Activated CD4-positive, alpha-beta T cell treated with anti-CD3 and anti-CD28 coated beads, Interleukin-2, amount 50 U/mL, for 4 hours (primary cell): ENCODE results near the gene ADAM11.
A peak's percentile ranks its signal among the peaks of the same experiment; 100 is the strongest.
"Not testable (repeated sequence)": the region's sequence is repeated elsewhere in the genome, so short reads cannot be mapped to it uniquely, and the experiment has no call there.

Experiments
- DNase-seq, 2 experiments: peaks; one replicate each; pipeline ENCODE4 v3.0.0-alpha.2; 2020

The ADAM11 gene

GRCh38 chr17:44796731-44797130 lies 37.9 kb downstream of the ADAM11 start:
- DNase-seq, result no peak

DNA sequence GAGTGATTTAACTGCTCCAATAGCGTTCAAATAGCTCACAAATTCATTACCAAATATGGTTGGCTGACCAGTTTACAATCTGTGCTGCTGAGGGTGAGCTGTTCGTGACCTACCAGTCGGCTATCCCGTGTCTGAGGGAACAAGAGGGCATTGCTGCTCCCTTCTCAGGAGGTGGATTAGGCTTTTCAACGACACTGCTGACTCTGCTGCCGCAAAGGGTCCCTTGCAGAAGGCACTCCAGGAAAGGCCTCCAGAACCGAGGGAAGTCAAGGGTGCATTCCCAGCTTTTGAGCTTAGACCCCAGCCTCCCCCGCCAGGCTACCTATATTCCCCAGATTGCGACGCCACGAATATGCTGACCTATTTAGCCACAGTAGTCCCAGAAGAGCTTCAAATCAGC lies 39.0 kb downstream of the ADAM11 start:
- no peak for DNase-seq

DNA sequence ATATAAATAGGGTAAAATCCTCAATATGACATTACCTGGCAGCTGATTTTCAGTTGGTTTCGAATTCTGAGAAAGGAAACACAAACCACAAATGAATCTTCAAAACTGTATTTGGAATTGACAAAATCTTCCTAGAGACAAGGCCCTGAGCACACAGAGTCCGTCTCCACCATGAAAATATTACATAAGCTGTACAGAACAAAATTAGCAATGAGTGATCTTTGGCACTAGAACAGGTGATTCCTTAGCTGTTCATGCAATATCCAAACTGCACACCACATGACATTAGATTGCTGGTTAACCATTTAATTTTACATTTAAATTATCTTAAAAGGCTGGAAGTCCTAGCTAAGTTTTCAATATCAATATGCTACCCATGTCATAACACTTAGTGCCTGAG lies 39.6 kb downstream of the ADAM11 start:
- no peak for DNase-seq

GRCh38 chr17:44801880-44802279 lies 43.1 kb downstream of the ADAM11 start:
- DNase-seq, result no peak

DNA sequence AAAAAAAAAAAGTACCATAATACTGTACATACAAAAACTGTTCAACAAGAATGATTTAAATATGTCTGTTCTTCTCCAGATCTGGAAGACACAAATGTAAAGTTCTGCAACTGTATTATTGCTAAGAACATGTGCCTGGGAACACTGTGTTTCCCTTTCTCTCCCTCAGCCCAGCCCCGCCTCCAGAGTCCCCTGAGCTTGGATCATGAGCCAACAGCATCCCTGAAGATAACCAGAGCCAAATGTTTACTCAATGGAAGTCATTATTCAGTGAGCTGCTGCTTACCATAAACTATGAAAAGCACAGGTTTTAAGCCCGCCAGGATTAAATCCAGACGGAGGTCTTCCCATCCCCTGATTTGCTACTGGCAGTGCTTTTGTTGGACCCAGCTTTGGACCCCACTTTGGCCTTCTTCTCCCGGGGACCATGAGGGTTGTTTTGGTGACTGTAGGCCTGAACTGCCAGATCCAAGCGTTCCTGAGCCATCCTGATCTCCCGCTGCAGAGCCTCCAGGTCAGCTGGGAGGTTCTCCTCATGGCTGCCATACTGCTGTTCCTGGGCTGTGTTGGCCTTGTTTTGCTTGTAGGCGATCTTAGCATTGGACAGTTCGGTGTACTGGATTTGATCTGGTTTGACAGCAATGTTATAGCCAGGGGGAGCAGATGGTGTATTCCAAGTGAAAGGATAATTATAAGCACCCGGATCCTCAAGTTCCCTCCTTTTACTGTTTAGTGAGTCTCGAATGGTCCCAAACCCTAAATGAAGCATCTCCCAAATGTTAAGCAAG lies 45.7 kb downstream of the ADAM11 start:
- DNase-seq, result no peak

DNA sequence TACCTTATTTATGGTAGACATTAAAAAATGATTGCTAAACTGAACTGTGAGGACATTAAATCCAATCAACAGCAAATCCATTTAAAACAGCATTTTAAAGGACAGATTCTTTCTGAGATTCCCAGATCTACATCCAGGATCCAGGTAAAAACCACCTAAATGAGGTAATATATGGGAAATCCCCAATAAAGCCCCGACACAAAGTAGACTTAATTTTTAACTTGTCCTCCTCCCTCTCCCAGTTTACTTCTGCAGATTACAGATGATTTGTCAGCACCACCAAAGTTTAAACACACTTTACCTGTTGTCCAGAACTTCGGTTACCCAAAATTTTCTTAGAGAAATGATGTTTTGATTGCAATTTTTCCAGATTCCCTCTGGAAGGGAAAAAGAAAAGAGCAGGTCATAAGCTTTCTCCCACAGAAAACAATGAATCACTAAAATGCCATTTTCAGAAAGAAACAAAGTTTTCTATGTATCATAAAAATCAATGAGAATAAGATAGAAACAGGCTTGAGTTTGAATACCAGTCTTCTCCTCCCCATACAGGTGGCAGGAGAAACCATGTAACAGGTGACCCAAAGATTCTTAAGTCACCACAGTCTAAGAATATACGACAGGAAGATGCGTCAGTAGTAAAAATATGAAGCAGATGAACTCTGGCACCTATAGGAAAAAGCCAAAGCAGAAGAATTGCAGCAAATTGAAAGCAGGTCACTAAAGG lies 48.5 kb downstream of the ADAM11 start:
- no peak for DNase-seq

GRCh38 chr17:44807817-44808155 lies 49.0 kb downstream of the ADAM11 start:
- no peak for DNase-seq

DNA sequence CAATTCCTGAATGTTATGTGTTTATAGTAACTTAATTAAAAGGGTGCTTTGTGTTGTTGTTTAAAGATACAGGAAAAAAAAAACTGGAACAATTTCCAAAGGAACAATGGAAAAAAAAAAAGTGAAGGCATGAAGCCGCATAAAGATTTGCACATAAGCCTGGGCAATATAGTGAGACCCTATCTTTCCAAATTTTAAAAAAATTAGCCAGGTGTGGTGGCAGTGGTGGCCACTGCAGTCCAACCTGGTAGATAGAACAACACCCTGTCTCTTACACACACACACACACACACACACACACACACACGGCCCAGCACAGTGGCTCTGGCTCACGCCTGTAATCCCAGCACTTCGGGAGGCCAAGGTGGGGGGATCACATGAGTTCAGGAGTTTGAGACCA lies 49.4 kb downstream of the ADAM11 start:
- no peak for DNase-seq

- not testable (repeated sequence) for DNase-seq
These were observed 50.0 kb downstream of the ADAM11 start for GRCh38 chr17:44808656-44809388.

DNA sequence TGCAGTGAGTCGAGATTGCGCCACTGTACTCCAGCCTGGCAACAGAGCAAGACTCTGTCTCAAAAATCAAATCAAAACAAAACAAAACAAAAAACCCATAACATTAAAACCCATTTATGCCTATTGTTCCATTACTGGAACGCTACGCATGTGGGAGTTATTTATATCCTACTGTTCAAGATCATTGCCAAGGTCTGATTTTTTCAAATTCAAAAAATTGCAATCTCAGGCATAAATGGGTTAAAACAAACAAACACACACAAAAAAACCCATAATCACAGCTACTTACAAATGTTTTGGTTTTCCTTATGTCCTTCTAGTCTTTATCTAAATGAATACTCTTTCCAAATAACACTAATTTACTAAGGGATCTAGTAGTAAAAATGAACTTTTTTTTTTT lies 53.5 kb downstream of the ADAM11 start:
- DNase-seq, result no peak

- DNase-seq, result not testable (repeated sequence)
These were observed 59.7 kb downstream of the ADAM11 start for GRCh38 chr17:44818508-44818907.

- no peak for DNase-seq
These were observed 61.9 kb downstream of the ADAM11 start for GRCh38 chr17:44820631-44821212.

DNA sequence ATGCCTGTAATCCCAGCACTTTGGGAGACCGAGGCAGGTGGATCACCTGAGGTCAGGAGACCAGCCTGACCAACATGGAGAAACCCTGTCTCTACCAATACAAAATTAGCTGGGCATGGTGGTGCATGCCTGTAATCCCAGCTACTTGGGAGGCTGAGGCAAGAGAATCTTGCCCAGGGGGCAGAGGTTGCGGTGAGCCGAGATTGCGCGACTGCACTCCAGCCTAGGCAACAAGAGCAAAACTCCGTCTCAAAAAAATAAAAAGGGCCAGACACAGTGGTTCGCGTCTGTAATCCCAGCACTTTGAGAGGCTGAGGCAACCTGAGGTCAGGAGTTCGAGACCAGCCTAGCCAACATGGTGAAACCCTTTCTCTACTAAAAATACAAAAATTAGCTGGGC lies 66.4 kb downstream of the ADAM11 start:
- not testable (repeated sequence) for DNase-seq

DNA sequence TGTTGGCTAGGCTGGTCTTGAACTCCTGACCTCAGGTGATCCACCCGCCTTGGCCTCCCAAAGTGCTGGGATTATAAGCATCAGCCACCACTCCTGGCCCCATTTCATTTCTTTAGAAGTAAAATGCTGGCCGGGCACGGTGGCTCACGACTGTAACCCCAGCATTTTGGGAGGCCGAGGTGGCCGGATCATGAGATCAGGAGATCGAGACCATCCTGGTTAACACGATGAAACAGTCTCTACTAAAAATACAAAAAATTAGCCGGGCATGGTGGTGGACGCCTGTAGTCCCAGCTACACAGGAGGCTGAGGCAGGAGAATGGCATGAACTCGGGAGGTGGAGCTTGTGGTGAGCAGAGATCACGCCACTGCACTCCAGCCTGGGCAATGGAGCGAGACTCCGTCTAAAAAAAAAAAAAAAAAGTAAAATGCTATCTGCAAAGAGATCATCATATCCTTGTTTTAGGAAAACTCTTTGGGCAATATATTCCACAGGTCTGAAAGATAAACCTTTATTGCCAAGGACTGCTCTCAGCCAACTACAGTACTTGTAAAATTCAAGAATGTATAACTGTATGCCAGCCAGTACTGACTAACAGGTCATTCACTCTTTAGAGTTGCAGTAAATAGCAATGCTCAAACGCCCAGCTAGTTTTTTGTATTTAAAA lies 67.5 kb downstream of the ADAM11 start:
- no peak for DNase-seq

- no peak for DNase-seq
These were observed 69.1 kb downstream of the ADAM11 start for GRCh38 chr17:44827863-44828262.

DNA sequence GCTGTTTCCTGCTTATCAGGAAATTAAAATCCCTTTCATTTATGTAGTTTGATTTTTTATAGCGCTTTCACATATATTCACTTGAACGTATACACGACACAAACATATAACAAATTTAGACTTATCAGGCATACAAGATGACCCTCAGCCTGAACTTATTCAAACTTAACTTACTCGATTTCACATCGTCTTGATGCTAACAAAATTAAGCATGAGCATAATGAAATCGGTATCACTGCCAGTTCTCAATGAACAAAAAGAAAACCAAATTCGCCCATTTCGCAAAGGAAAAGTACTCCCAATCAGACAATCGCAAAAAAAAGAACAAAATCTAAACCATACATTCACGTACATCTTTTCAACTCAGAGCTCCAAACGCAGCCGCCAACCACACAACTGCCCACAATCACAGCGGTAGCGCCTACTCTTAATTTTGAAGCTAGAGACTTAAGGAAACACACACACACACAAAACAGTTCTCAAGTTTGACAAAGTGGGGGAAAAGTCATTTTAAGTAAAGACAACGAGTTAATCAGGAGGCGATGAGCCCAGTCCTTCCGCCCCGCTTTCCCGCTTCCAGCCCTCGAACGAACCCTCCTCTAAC lies 70.2 kb downstream of the ADAM11 start:
- no peak for DNase-seq

DNA sequence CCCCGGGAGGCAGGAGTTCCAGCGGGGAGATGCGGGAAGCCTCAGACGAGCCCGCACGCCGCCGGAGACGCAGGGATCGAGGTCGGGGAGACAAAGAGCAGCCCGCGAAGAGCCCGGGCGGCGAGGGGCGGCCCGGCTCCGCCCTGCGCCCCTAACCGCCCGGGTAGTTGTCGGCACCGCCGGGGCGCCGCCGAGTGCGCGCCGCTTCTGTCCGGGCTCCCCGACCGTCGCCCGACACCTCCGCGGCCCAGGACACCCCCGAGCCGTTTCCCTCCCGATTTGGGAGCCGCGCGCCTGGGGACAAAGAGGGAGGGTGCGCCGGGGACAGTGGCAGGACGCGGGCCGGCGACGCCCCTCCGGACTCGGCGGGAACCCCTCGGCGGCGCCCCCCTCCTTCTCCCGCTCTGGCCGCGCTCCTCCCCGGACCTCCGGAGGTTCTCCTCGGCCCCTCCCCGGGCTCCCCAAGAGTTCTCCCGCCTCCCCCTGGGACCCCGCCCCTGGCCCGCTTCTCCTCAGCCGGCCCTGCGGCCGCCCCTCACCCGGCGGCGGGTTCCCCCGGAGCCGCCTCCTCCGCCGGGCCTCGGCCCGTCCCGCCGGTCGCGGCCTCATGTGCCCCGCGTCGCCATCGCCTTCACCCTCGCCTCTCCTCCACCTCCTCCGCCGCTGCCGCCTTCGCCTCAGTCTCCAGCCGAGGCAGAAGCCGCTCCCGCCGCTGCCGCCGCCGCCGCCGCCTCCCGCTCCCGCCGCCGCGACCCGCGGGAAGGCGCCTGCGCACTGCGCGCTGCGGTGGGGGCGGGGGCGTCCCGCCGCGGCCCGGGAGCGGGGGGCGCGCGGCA lies 71.0 kb downstream of the ADAM11 start, which contains the start of gene GJC1:
GJC1 (minus strand) TSS at position 765 of the 836 bp plus-strand sequence. CDS start 24,470 bp downstream, outside the sequence.
- peak; percentile 2 to 7 for DNase-seq

- peak; percentile 6 to 8 for DNase-seq
These were observed 71.8 kb downstream of the ADAM11 start for GRCh38 chr17:44830359-44831288.

- no peak for DNase-seq
These were observed 72.6 kb downstream of the ADAM11 start for GRCh38 chr17:44831371-44831770.
